ENCODE results near the gene OSBPL6.

Gene OSBPL6

GRCh38 chr2:178258916-178259315 is 64.6 kb downstream of the OSBPL6 start:
- no CpG with 5 or more reads among the region's 2 CpGs for WGBS (ENCODE audit: extremely low coverage, insufficient coverage, insufficient read length)
- no peak overlapping the region for H3K27ac ChIP-seq (ENCODE audit: low read depth, low read length)
- H2BK120ac ChIP-seq (ENCODE audit: insufficient read depth, low read length, poor library complexity), result no peak overlapping the region
- no peak for DNase-seq
- no peak overlapping the region for H4K12ac ChIP-seq (ENCODE audit: low read depth, low read length)
- no peak overlapping the region for H4K8ac ChIP-seq (ENCODE audit: low read depth, low read length)
- no peak overlapping the region for H3K9ac ChIP-seq (ENCODE audit: low read length)
- H3K79me1 ChIP-seq (ENCODE audit: low read length), result no peaks in the 10 kb centered on the region
- H3K4me2 ChIP-seq (ENCODE audit: low read length), result no peak overlapping the region
- H4K91ac ChIP-seq (ENCODE audit: low read depth, low read length), result no peak overlapping the region
- H3K79me2 ChIP-seq (ENCODE audit: control insufficient read depth, insufficient read depth, low read length, poor library complexity), result no peaks in the 10 kb centered on the region
- H3K4me3 ChIP-seq (ENCODE audit: low read depth, low read length), result no peak overlapping the region
- no peaks in the 10 kb centered on the region for H3K36me3 ChIP-seq (ENCODE audit: control insufficient read depth in 1 of 2, insufficient read depth in 2 of 2, low read length in 2 of 2)
- no peak overlapping the region for H2BK5ac ChIP-seq (ENCODE audit: low read depth, low read length, poor library complexity)
- H3K4me1 ChIP-seq (ENCODE audit: control insufficient read depth in 1 of 2, insufficient read depth in 2 of 2, low read length in 2 of 2), result no peaks in the 10 kb centered on the region
- H2AK5ac ChIP-seq (ENCODE audit: low read length), result no peak overlapping the region
- H3K4ac ChIP-seq (ENCODE audit: low read depth, low read length), result no peak overlapping the region
- no peaks in the 10 kb centered on the region for H3K9me3 ChIP-seq (ENCODE audit: insufficient read depth, low read depth, low read length)
- H3K14ac ChIP-seq (ENCODE audit: low read length), result no peak overlapping the region
- H3K23ac ChIP-seq (ENCODE audit: low read length), result no peak overlapping the region
- H2BK12ac ChIP-seq (ENCODE audit: low read length), result no peak overlapping the region
- no peaks in the 10 kb centered on the region for H3K27me3 ChIP-seq (ENCODE audit: insufficient read depth, low read length)
- H3K18ac ChIP-seq (ENCODE audit: low read length), result no peak overlapping the region
- no peak overlapping the region for H2AFZ ChIP-seq (ENCODE audit: insufficient read depth, low read length, poor library complexity)

- H3K27ac ChIP-seq (ENCODE audit: low read depth, low read length), result no peak overlapping the region
- no peaks in the 10 kb centered on the region for H3K79me1 ChIP-seq (ENCODE audit: low read length)
- no peak overlapping the region for H2BK12ac ChIP-seq (ENCODE audit: low read length)
- H3K18ac ChIP-seq (ENCODE audit: low read length), result no peak overlapping the region
- H4K12ac ChIP-seq (ENCODE audit: low read depth, low read length), result no peak overlapping the region
- no peak overlapping the region for H2BK5ac ChIP-seq (ENCODE audit: low read depth, low read length, poor library complexity)
- H3K4me2 ChIP-seq (ENCODE audit: low read length), result no peak overlapping the region
- H3K4me1 ChIP-seq (ENCODE audit: control insufficient read depth in 1 of 2, insufficient read depth in 2 of 2, low read length in 2 of 2), result no peaks in the 10 kb centered on the region
- H3K27me3 ChIP-seq (ENCODE audit: insufficient read depth, low read length), result no peaks in the 10 kb centered on the region
- no peak overlapping the region for H2AFZ ChIP-seq (ENCODE audit: insufficient read depth, low read length, poor library complexity)
- no peak for DNase-seq
- H3K9ac ChIP-seq (ENCODE audit: low read length), result no peak overlapping the region
- no peaks in the 10 kb centered on the region for H3K9me3 ChIP-seq (ENCODE audit: insufficient read depth, low read depth, low read length)
- no peak overlapping the region for H3K4ac ChIP-seq (ENCODE audit: low read depth, low read length)
- no peak overlapping the region for H2AK5ac ChIP-seq (ENCODE audit: low read length)
- no peak overlapping the region for H3K4me3 ChIP-seq (ENCODE audit: low read depth, low read length)
- H2BK120ac ChIP-seq (ENCODE audit: insufficient read depth, low read length, poor library complexity), result no peak overlapping the region
- no peak overlapping the region for H4K91ac ChIP-seq (ENCODE audit: low read depth, low read length)
- H3K36me3 ChIP-seq (ENCODE audit: control insufficient read depth in 1 of 2, insufficient read depth in 2 of 2, low read length in 2 of 2), result no peaks in the 10 kb centered on the region
- WGBS (ENCODE audit: extremely low coverage, insufficient coverage, insufficient read length), result no CpG with 5 or more reads among the region's 13 CpGs
- H3K79me2 ChIP-seq (ENCODE audit: control insufficient read depth, insufficient read depth, low read length, poor library complexity), result no peaks in the 10 kb centered on the region
- H3K14ac ChIP-seq (ENCODE audit: low read length), result no peak overlapping the region
- H4K8ac ChIP-seq (ENCODE audit: low read depth, low read length), result no peak overlapping the region
- H3K23ac ChIP-seq (ENCODE audit: low read length), result no peak overlapping the region
Observed at GRCh38 chr2:178263159-178263860, 69.0 kb downstream of the OSBPL6 start.

DNA sequence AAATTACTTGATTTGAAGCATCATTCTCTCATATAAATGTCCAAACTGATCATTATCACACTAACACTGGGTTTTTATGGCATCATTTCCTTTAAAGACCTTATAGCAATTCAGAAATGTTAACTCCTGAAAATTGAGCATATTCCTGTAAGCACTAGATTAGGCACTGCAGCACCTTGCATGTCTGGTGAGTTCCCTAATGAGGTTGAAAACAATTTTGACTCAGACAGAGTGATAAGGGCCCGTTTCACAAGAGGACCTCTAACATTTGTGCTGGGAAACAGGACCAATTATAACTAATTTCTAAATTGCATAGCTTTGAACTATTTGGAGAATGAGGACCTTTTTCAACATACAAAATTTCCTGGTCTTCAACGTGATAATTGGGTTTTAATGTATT is 69.9 kb downstream of the OSBPL6 start:
- Histone ChIP-seq H3K36me3 (ENCODE audit: control insufficient read depth in 1 of 2, insufficient read depth in 2 of 2, low read length in 2 of 2) (no peaks in the 10 kb centered on the region), H3K27ac (ENCODE audit: low read depth, low read length) (no peak overlapping the region), H4K12ac (ENCODE audit: low read depth, low read length) (no peak overlapping the region), H2BK5ac (ENCODE audit: low read depth, low read length, poor library complexity) (no peak overlapping the region), H2BK12ac (ENCODE audit: low read length) (no peak overlapping the region), H3K23ac (ENCODE audit: low read length) (no peak overlapping the region), H3K4me2 (ENCODE audit: low read length) (no peak overlapping the region), H3K79me1 (ENCODE audit: low read length) (no peaks in the 10 kb centered on the region), H4K8ac (ENCODE audit: low read depth, low read length) (no peak overlapping the region), H3K4ac (ENCODE audit: low read depth, low read length) (no peak overlapping the region), H3K27me3 (ENCODE audit: insufficient read depth, low read length) (no peaks in the 10 kb centered on the region), H2AFZ (ENCODE audit: insufficient read depth, low read length, poor library complexity) (no peak overlapping the region), H4K91ac (ENCODE audit: low read depth, low read length) (no peak overlapping the region), H2BK120ac (ENCODE audit: insufficient read depth, low read length, poor library complexity) (no peak overlapping the region), H3K4me3 (ENCODE audit: low read depth, low read length) (no peak overlapping the region), H2AK5ac (ENCODE audit: low read length) (no peak overlapping the region), H3K9ac (ENCODE audit: low read length) (no peak overlapping the region), H3K14ac (ENCODE audit: low read length) (no peak overlapping the region), H3K79me2 (ENCODE audit: control insufficient read depth, insufficient read depth, low read length, poor library complexity) (no peaks in the 10 kb centered on the region), H3K4me1 (ENCODE audit: control insufficient read depth in 1 of 2, insufficient read depth in 2 of 2, low read length in 2 of 2) (no peaks in the 10 kb centered on the region), H3K18ac (ENCODE audit: low read length) (no peak overlapping the region), H3K9me3 (ENCODE audit: insufficient read depth, low read depth, low read length) (peaks cover 1% of the 10 kb centered on the region)
- no CpG with 5 or more reads among the region's 2 CpGs for WGBS (ENCODE audit: extremely low coverage, insufficient coverage, insufficient read length)
- DNase-seq, result peak in 1 of 2 donors; percentile 21

GRCh38 chr2:178265851-178266250 is 71.5 kb downstream of the OSBPL6 start:
- H3K18ac ChIP-seq (ENCODE audit: low read length), result no peak overlapping the region

More at GRCh38 chr2:178265851-178266250, 71.5 kb downstream of the OSBPL6 start:
- Histone ChIP-seq H3K9ac (ENCODE audit: low read length) (no peak overlapping the region), H2AK5ac (ENCODE audit: low read length) (no peak overlapping the region), H3K14ac (ENCODE audit: low read length) (no peak overlapping the region), H2BK12ac (ENCODE audit: low read length) (no peak overlapping the region), H3K79me2 (ENCODE audit: control insufficient read depth, insufficient read depth, low read length, poor library complexity) (no peaks in the 10 kb centered on the region), H3K4ac (ENCODE audit: low read depth, low read length) (no peak overlapping the region), H3K4me2 (ENCODE audit: low read length) (no peak overlapping the region), H3K4me1 (ENCODE audit: control insufficient read depth in 1 of 2, insufficient read depth in 2 of 2, low read length in 2 of 2) (peaks cover 0 to 2% of the 10 kb centered on the region in 2 experiments), H2BK5ac (ENCODE audit: low read depth, low read length, poor library complexity) (no peak overlapping the region), H3K23ac (ENCODE audit: low read length) (no peak overlapping the region), H3K4me3 (ENCODE audit: low read depth, low read length) (no peak overlapping the region), H2BK120ac (ENCODE audit: insufficient read depth, low read length, poor library complexity) (no peak overlapping the region), H2AFZ (ENCODE audit: insufficient read depth, low read length, poor library complexity) (no peak overlapping the region), H3K79me1 (ENCODE audit: low read length) (no peaks in the 10 kb centered on the region), H3K27ac (ENCODE audit: low read depth, low read length) (no peak overlapping the region), H3K36me3 (ENCODE audit: control insufficient read depth in 1 of 2, insufficient read depth in 2 of 2, low read length in 2 of 2) (no peaks in the 10 kb centered on the region), H4K8ac (ENCODE audit: low read depth, low read length) (no peak overlapping the region), H4K91ac (ENCODE audit: low read depth, low read length) (no peak overlapping the region), H3K9me3 (ENCODE audit: insufficient read depth, low read depth, low read length) (peaks cover 1% of the 10 kb centered on the region), H3K27me3 (ENCODE audit: insufficient read depth, low read length) (no peaks in the 10 kb centered on the region), H4K12ac (ENCODE audit: low read depth, low read length) (no peak overlapping the region)
- no peak for DNase-seq
- no CpG with 5 or more reads among the region's 6 CpGs for WGBS (ENCODE audit: extremely low coverage, insufficient coverage, insufficient read length)

Measured in trophoblast cell (in vitro differentiated cells and primary cell).